ENCODE measurements around the gene USP40. TPM values are rescaled to one million over a fixed set of nuclear protein-coding genes. Genes with fewer than 3 reads are reported as not detected.
A peak's percentile ranks its signal among the peaks of the same experiment; 100 is the strongest.

Gene USP40
- total and polyA plus RNA-seq, 2 donors (not counting 1 experiment from before 2014, with no cell fraction given) = 18.9 to 40.6 TPM

- no peak overlapping the region for H2AFZ ChIP-seq (ENCODE audit: low read length)
- H3K36me3 ChIP-seq (ENCODE audit: control insufficient read depth, insufficient read depth, low read length) = peaks cover 3% of the 10 kb centered on the region
- no peak for DNase-seq (ENCODE audit: low read depth in 2 of 2)
- H3K79me2 ChIP-seq (ENCODE audit: control insufficient read depth, insufficient read depth, low read length) = no peaks in the 10 kb centered on the region
- no peaks in the 10 kb centered on the region for H3K9me3 ChIP-seq (ENCODE audit: control insufficient read depth, insufficient read depth, low read depth, low read length)
- no peak for TF ChIP-seq CTCF (conservative IDR thresholded peaks at IDR 0.05 in 1 of 2, IDR thresholded peaks at IDR 0.05 in 1 of 2; ENCODE audit: low read depth in 1 of 2, low read length in 2 of 2)
- TF ChIP-seq EZH2 (IDR thresholded peaks at IDR 0.05; ENCODE audit: low read length, missing control alignments) = no peak
- no peak overlapping the region for H3K4me3 ChIP-seq (replicated peaks in 1 of 4; ENCODE audit: control extremely low read depth in 1 of 4, insufficient read depth in 1 of 4, low read depth in 3 of 4, low read length in 4 of 4)
- H4K20me1 ChIP-seq (ENCODE audit: control insufficient read depth, extremely low read depth, insufficient read depth, low read length) = no peaks in the 10 kb centered on the region
- H3K4me1 ChIP-seq (ENCODE audit: control insufficient read depth, extremely low read depth, insufficient read depth, low read length) = no peaks in the 10 kb centered on the region
- no peaks in the 10 kb centered on the region for H3K27me3 ChIP-seq (ENCODE audit: control insufficient read depth, insufficient read depth, low read length)
- no peak overlapping the region for H3K9ac ChIP-seq (ENCODE audit: insufficient read depth, low read length)
- H3K4me2 ChIP-seq (ENCODE audit: extremely low read depth, insufficient read depth, low read length) = no peak overlapping the region
- H3K27ac ChIP-seq (ENCODE audit: insufficient read depth, low read length) = no peak overlapping the region
Measured at GRCh38 chr2:233445152-233445830, 121.3 kb downstream of the USP40 start.

GRCh38 chr2:233444501-233444900 is 122.1 kb downstream of the USP40 start:
- H3K79me2 ChIP-seq (ENCODE audit: control insufficient read depth, insufficient read depth, low read length) = no peaks in the 10 kb centered on the region
- no peaks in the 10 kb centered on the region for H3K36me3 ChIP-seq (ENCODE audit: control insufficient read depth, insufficient read depth, low read length)
- H3K27ac ChIP-seq (ENCODE audit: insufficient read depth, low read length) = no peak overlapping the region
- DNase-seq (ENCODE audit: low read depth in 2 of 2) = no peak
- no peak overlapping the region for H3K4me2 ChIP-seq (ENCODE audit: extremely low read depth, insufficient read depth, low read length)
- no peaks in the 10 kb centered on the region for H3K9me3 ChIP-seq (ENCODE audit: control insufficient read depth, insufficient read depth, low read depth, low read length)
- H4K20me1 ChIP-seq (ENCODE audit: control insufficient read depth, extremely low read depth, insufficient read depth, low read length) = no peaks in the 10 kb centered on the region
- H3K9ac ChIP-seq (ENCODE audit: insufficient read depth, low read length) = no peak overlapping the region
- TF ChIP-seq EZH2 (IDR thresholded peaks at IDR 0.05; ENCODE audit: low read length, missing control alignments) = no peak
- TF ChIP-seq CTCF (conservative IDR thresholded peaks at IDR 0.05 in 1 of 2, IDR thresholded peaks at IDR 0.05 in 1 of 2; ENCODE audit: low read depth in 1 of 2, low read length in 2 of 2) = no peak
- no peak overlapping the region for H2AFZ ChIP-seq (ENCODE audit: low read length)
- no peak overlapping the region for H3K4me3 ChIP-seq (replicated peaks in 1 of 4; ENCODE audit: control extremely low read depth in 1 of 4, insufficient read depth in 1 of 4, low read depth in 3 of 4, low read length in 4 of 4)
- no peaks in the 10 kb centered on the region for H3K4me1 ChIP-seq (ENCODE audit: control insufficient read depth, extremely low read depth, insufficient read depth, low read length)
- H3K27me3 ChIP-seq (ENCODE audit: control insufficient read depth, insufficient read depth, low read length) = no peaks in the 10 kb centered on the region

GRCh38 chr2:233443511-233444183 is 122.9 kb downstream of the USP40 start:
- H3K27me3 ChIP-seq (ENCODE audit: control insufficient read depth, insufficient read depth, low read length) = no peaks in the 10 kb centered on the region
- H3K4me1 ChIP-seq (ENCODE audit: control insufficient read depth, extremely low read depth, insufficient read depth, low read length) = no peaks in the 10 kb centered on the region
- DNase-seq (ENCODE audit: low read depth in 2 of 2) = peak; percentile 69 to 86
- H4K20me1 ChIP-seq (ENCODE audit: control insufficient read depth, extremely low read depth, insufficient read depth, low read length) = no peaks in the 10 kb centered on the region
- no peaks in the 10 kb centered on the region for H3K79me2 ChIP-seq (ENCODE audit: control insufficient read depth, insufficient read depth, low read length)
- H3K4me3 ChIP-seq (replicated peaks in 1 of 4; ENCODE audit: control extremely low read depth in 1 of 4, insufficient read depth in 1 of 4, low read depth in 3 of 4, low read length in 4 of 4) = no peak overlapping the region
- H2AFZ ChIP-seq (ENCODE audit: low read length) = no peak overlapping the region
- no peaks in the 10 kb centered on the region for H3K9me3 ChIP-seq (ENCODE audit: control insufficient read depth, insufficient read depth, low read depth, low read length)
- H3K27ac ChIP-seq (ENCODE audit: insufficient read depth, low read length) = no peak overlapping the region
- TF ChIP-seq CTCF (conservative IDR thresholded peaks at IDR 0.05 in 1 of 2, IDR thresholded peaks at IDR 0.05 in 1 of 2; ENCODE audit: low read depth in 1 of 2, low read length in 2 of 2) (peak; percentile 89 to 93), EZH2 (IDR thresholded peaks at IDR 0.05; ENCODE audit: low read length, missing control alignments) (no peak)
- H3K4me2 ChIP-seq (ENCODE audit: extremely low read depth, insufficient read depth, low read length) = no peak overlapping the region
- no peak overlapping the region for H3K9ac ChIP-seq (ENCODE audit: insufficient read depth, low read length)
- H3K36me3 ChIP-seq (ENCODE audit: control insufficient read depth, insufficient read depth, low read length) = no peaks in the 10 kb centered on the region
